HS-27A (cell line): Measurements from ENCODE around the gene AP3B2.
A peak's percentile ranks its signal among the peaks of the same experiment; 100 is the strongest.
"Not testable (repeated sequence)": the region's sequence is repeated elsewhere in the genome, so short reads cannot be mapped to it uniquely, and the experiment has no call there.

Experiments used
- DNase-seq: peaks from one replicate; pipeline ENCODE4 v3.0.0-alpha.2; 2012; ENCODE audit warnings: low read depth, missing footprints

Gene AP3B2

DNA sequence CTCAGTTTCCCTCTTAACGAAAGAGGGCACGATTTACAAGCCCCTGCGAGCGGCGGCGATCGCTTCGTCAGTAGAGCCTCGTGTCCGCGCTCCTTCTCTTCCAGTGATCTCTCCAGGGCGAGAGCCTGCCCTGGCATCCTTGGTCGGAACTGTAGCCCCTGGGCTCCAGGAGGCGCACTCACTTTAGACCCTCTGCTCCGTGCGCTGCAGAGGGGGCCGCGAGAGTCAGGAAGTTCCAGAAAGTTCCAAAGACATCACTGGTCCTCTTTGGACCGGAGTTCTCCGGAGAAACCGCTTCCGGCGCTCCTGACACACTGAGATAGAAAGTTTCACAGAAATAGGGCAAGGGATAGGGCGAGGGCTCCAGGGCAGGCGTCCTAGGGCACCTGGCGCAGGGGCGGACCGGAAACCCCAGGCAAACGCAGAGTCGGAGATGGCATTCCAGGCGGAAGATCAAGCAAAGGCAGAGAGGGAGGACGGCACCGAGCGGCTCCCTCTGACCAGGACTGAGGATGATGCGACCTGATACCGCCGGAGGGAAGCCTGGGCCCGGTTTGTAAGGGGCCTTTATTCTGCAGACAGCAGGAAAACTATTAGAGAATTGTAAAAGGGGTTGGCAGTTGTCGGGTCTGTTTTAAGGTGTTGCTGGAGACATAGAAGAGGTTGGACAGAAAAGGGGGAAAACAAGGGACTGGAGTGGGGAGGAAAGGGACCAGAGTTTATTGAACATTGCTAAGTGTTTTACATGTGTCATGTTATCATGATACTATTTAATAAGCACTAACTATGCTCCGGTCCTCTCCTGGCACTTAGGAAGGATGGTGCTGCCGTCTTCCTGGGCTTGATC is 61.2 kb downstream of the AP3B2 start:
- DNase-seq: no peak

DNA sequence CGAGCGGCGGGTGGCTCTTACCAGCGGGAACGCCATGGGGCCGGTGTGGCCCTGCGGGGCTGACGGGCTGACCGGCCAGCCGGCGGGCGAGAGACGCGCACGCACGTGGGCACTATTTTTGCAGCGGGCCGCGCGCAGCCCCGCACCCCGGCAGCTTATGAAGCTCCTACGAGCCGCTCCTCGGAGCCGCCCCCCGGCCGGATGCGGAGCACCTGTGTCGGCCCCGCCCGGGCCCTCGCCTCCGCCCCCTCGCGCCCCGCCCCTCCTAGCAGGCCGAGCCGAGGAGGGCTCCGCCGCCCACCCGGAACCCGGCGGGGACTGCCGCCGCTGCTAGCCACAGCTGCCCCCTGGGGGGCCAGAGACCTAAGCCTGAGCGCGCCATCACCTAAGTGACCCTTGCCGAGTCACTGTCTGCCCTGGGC is 61.8 kb downstream of the AP3B2 start:
- DNase-seq: no peak

DNA sequence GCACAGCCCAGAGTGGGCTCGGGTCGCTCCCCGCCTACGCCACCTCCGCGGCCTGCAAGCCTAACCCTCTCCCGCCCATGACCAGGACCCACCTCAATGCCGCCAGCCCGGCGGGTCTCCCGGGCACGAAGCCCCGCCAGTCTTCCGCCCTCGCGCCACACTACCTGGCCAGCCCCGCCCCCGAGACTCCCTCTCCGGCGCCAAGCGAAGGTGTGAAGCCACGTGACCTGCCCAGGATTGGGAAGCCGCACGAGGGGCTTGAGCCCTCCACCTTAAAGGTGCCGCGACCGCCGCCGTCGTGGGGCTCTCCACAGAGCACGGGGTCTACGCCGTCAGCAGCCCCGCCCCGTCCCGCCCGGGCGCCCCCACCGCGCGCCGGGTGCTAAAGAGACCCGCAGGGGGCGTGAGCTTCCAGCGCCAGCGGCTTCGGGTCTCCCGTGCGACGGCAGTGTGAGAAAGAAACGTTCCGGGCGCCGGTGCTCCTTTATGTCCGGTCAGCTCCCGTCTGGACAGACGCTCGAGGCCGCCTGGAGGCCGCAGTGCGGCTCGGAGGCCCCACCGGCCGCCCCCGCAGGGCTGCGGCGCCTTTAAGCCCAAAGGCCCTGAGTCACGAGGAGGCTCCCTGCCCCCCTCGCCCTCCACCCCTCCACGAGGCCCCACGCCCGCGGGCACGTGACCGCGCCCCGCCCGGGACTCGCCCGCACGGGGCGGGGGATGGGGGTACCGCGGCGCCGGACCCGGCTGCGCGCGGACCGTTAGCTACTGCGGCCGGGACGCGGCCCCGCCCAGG is 62.4 kb downstream of the AP3B2 start, which contains the start of gene CPEB1:
Gene CPEB1, minus strand, starts transcription at position 319 of the 790 bp plus-strand sequence. CDS start 18,904 bp downstream, outside the sequence.
- DNase-seq: peak; percentile 67

DNA sequence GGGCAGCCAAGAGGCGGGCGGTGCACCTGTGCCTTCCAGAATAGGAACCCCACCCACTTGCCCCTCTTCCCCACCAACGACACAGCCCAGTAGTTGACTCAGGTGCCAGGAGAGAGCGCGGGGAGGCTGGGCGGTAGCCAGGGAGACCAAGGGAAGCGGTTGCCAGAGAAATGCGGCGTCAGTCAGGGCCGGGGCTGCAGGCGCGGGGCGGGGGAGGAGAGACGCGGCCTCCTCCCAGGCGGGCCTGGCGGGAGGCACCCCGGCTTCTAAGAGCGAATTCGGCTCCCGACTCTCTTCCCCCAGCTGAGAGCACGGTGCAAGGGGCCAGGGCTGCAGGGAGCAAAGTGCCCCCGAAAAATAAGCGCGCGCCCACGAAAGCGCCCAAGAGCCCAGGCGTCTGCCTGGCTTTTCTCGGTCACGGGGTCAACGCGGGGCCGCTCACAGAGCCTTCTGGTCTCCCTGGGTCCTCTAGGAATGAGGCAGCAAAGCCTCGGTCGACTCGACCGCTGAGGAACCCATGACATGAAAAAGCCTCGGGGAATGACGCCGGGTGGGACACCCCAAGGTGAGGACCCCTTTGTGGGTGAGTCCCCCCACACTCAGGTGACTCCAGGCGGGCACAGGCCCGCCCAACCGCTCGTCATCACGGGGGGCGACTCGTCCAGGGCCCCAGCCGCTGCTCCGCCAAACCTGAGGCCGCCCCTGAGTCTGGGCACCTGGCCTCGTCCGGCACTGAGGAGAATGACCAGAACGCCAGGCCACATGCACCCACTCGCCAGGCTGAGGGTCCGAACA is 63.2 kb downstream of the AP3B2 start:
- no peak for DNase-seq

DNA sequence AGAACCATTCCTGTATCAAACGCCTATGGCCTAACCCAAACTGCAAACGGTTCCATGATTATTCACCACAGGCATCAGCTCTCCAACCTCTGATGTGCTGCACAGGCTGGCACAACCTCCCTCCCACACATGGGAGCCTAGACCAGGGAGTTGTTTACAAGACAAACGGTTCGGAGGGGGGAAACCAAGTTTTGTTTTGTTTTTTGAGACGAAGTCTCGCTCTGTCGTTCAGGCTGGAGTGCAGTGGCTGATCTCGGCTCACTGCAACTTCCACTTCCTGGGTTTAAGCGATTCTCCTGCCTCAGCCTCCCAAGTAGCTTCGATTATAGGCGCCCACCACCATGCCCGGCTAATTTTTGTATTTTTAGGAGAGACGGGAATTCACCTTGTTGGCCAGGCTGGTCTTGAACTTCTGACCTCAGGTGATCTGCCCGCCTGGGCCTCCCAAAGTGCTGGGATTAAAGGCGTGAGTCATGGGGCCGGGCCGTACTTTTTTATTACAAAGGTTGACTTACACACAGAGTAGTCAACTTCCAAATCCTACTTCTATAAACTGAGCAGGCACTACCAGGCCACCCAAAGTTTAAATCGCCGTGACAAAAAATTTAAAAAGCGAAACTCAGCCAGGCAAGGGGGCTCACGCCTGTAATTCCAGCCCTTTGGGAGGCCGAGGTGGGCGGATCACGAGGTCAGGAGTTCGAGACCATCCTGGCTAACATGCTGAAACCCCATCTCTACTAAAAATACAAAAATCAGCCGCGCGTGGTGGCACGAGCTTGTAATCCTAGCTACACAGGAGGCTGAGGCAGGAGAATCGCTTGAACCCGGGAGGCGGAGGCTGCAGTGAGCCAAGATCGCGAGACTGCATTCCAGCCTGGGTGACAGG is 64.5 kb downstream of the AP3B2 start:
- not testable (repeated sequence) for DNase-seq

DNA sequence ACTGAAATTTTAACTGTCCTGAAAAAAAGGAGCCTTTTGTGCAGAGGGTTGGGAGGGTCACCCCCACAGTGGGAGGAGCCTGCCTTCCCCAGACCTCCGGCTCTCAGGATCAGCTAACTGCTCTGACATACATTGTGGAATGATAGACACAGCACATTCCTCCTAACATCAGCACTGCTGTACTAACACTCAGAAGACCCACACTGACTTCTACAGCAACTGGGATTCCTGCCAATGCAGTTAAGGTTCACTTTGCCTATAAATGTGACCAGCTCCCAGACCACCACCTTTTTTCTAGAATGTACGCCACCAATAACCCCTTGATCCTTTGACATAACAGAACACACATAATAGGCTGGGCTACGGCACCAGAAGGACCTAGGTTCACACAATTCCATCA is 65.7 kb downstream of the AP3B2 start:
- DNase-seq: no peak

DNA sequence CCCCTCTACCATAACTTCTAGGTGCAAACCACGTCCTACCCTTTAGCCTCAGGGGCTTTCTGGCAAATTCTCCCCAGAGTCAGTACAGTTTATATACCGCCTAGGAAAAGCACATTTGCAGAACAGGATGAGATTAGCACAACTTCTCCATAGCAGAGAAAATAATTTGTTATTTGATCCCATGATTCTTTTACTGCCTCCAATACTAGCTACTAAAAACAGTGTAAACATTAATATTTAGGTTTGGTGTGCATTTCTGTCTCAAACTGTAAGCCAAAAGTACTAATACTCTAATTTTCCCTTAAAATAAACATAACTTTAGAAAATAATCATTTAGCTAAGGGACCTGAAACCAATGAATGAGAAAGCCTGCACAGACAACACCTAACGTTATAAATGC is 67.0 kb downstream of the AP3B2 start:
- no peak for DNase-seq

DNA sequence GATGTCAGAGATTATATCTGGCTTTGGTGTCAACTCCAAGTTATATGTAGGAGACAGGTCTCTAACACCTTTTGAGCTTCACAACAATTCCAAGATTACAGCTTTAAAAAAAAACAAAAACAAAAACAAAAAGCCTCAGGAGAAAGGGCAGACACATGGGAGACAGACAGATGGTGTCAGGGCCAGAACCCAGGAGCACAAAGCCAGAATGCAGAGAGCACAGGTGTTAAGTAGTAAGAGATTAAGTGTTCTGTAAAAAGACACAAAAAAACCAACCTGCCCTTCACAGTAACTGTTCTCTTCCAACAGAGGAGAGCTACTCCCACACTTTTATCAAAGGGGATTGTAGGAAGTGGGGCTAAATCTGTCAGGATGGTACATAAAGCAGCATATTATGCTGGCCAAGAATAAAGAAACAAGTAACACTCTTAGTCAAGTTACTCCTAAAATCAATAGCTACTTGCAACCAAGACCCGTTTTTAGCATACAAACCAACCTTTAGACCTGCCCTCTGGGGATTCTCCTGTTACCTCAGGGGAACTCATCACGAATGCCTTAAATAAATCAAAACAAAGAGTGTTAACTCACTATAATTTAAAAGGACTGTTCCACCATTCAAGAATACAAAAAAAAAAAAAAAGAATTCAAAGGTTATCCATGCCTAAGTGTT is 68.4 kb downstream of the AP3B2 start:
- DNase-seq: no peak

DNA sequence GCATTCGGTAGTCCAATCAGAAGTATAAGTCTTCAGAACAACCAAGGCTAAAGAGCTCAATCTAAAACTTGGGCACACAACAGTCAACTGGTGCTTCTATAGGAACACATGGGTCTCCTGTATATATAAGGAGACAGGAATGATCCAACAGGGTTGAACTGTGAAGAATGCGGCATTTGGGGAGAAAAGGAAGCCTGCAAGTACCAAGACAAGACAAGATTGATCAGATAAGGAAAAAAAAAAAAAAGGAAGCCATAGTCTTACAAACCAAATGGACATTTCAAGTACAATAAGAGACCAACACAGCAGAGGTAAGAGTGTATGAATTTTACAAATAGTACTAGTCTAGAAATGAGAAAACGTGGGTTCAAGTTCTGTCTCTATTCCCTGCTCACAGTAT is 69.0 kb downstream of the AP3B2 start:
- DNase-seq: no peak

DNA sequence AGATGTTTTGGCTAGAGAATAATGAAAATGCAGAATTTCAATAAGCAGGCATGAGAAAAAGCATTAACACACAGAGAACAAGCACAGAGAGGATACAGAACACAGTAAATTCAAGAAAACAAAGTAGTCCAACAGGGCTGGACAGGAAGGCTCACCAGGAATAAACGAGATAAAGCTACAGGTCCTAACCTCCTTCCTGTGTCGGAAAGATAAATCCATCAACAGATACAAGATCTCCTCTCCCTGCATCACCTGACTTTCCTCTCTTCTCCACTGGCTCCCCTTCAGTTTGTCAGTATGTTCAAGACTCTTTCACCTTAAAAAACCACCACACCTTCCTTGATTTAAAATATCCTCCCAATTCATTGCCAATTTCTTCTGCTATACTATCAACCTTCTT is 73.9 kb downstream of the AP3B2 start:
- no peak for DNase-seq

DNA sequence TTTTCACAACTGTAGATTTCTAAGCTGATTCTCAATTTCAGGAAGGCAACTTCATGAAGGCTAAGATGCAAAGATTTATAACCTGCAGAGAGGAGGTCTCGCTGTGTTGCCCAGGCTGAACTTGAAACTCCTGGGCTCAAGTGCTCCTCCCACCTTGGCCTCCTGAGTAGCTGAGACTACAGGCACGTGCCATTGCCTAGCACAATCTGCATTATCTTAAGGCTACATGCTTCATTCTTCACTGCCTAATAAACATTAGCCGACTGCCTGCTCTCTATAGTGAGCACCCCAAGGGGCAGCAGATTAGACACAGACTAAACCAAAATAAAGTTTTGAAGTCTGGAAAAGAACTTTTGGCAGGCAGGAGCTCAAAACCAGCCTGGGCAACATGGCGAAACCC is 79.6 kb downstream of the AP3B2 start:
- DNase-seq: no peak

DNA sequence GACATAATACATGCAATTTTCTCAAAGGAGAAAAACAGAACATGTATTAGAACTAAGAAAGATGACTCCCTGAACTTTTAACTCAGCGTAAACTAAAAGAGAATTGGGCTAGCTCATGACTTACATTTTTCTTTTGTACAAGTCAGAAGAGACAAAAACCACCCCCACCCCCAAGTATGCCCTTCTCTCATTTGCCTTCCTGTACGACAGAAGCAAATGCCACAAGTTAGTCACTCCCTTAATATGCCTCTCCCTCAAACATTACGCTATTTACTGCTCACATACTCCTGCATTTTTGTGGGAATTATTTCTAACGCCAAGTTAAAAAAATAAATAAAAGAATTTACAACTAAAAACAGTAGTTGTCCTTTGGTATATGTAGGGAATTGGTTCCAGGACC is 84.5 kb downstream of the AP3B2 start:
- DNase-seq: peak; percentile 17

DNA sequence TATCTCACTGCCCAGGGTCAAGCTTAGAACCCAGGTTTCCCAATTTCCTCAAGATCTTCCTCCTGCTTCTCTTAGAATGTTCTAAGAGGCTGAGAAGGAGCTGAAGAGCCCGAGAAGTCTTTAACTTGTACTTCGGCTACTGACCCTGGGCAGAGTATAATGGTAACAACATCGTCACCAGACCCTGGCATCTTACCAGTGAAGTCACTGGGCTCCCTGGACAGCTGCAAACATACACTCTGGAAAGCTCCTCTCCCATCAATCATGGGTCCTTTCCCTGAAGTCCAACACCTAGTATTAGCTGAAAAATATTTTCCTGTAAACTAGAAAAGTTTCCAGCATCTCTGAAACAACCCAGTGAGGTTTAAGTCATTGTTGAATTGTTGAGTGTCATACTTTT is 85.2 kb downstream of the AP3B2 start:
- DNase-seq: no peak

DNA sequence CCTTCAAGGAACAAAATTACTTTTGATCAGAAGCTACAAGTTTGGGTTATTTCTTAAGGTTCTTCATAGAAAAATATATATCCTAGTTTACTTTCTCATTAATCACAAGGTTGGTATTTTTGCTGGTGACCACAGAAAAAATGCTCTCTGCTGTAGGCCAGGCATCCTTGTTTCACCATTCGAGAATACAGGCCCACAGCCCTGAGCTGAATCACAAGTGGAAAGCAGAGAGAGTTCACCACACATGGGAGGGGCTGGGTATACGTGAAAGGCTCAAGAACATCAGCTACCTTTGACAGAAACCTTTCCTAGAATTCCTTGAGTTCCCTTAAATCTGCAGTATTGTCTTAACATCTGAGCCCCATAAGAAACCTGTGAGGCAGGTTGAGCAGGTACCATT is 85.7 kb downstream of the AP3B2 start:
- DNase-seq: peak; percentile 26

DNA sequence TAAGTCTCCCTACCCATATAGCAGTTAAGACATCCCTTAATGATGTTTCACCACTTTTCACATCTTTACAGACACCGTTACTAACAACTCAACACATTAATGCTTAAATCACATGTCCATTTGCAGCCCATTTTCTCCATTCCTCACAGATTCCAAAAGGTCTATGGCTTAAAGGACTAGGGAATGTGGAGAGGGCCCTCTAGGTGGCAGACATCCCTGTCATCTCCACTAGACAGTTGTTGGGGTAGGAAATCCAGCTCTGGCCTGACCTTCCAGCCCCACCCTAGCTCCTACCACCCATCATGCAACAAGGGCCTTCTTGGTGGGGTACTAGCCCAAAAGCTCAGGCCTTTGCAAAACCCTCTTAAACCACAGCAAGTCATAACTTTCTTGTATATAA is 87.7 kb downstream of the AP3B2 start:
- DNase-seq: no peak

DNA sequence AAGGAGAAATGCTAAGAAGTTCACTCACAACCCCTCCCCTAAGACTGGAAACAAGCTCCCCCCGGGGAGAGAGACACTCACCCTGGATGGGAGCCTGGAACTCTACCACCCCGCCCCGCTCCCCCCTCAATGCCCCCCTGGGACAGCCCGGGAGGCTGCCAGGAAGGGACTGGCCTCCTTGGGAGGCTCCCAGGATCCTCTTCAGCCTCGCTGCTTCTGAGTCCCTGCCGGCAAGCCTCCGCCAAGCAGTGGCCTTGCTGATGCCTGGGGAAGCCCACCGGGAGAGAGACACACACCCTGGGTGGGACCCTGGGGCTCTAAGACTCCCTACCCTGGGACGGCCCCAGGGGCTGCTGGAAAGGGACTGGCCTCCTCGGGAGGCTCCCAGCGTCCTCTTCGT is 95.9 kb downstream of the AP3B2 start:
- DNase-seq: no peak

DNA sequence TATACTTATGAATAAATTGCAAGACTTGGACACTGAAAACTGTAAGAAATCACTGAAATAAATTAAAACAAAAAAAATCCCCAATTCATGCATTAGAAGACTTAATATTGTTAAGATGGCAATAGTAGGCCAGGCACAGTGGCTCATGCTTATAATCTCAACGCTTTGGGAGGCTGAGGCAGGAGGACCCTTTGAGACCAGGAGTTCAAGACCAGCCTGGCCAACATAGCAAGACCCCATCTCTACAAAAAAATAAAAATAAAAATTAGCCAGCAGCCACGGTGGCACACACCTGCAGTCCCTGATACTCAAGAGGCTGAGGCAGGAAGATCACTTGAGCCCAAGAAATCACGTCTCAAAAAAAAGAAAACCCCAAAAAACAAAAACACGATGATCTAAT is 98.3 kb downstream of the AP3B2 start:
- no peak for DNase-seq
